ENCODE measurements around the gene RAF1. TPM values are rescaled to one million over a fixed set of nuclear protein-coding genes. Genes with fewer than 3 reads are reported as not detected.

RAF1 gene
- total and polyA plus RNA-seq, 2 donors (not counting 1 experiment from before 2014, with no cell fraction given), result 84.3 to 126 TPM

DNA sequence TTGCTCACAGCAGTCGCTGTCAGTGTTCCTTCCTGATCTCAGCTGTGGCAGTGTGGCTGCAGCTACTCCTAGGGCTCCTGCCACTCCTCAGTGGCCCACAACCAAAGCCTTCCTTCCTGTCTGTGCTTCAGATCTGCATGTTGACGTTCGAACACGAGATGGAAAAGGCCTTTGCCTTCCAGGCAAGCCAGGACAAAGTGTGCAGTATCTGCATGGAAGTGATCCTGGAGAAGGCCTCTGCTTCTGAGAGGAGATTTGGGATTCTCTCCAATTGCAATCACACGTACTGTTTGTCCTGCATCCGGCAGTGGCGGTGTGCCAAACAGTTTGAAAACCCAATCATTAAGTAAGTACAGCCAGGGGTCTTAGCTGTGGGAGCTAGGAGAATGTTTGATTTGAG, 89.3 kb downstream of the RAF1 start:
- H3K4me3 Mint-ChIP-seq, result no peak overlapping the region
- 85% methylated on average over 7 of the region's 7 CpGs for WGBS (ENCODE audit: insufficient coverage)

DNA sequence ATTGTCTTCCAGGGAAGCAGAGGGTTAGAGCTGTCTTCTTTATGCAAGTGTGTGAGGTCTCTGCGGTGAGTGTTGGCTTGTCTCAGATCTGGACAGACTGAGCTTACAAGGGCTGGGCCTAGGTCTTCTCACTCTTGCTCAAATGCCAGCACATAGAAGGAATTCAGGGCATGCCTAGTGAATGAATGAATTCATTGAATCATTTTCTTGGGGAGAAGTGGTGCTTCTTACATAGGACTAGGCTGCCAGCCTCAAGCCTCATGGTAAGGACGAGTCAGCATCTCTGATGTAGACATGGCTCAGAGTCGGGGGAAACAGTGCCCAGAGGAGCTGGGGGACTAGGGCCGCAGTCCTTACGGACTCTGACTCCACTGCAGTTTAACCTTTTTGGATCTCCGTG, 89.8 kb downstream of the RAF1 start:
- no peak overlapping the region for H3K4me3 Mint-ChIP-seq
- peaks cover 3% of the 10 kb centered on the region for H3K9me3 Mint-ChIP-seq (ENCODE audit: insufficient read depth)
- Histone ChIP-seq H3K79me2 (ENCODE audit: control insufficient read depth, insufficient read depth, low read length) (no peaks in the 10 kb centered on the region), H3K27ac (ENCODE audit: low read length in 2 of 2) (no peak overlapping the region), H3K27me3 (replicated peaks in 1 of 4; ENCODE audit: control extremely low read depth in 1 of 4, control insufficient read depth in 3 of 4, insufficient read depth in 4 of 4, low read length in 3 of 4) (no peaks in the 10 kb centered on the region), H3K9me3 (ENCODE audit: control extremely low read depth in 1 of 3, control insufficient read depth in 2 of 3, insufficient read depth in 1 of 3, low read length in 2 of 3) (peaks cover 0 to 3% (median 0%) of the 10 kb centered on the region in 3 donors), H3K4me3 (ENCODE audit: control extremely low read depth in 1 of 5, extremely low read depth in 1 of 5, insufficient read depth in 1 of 5, low read depth in 2 of 5, low read length in 4 of 5) (no peak overlapping the region), H2AFZ (ENCODE audit: insufficient read depth, low read depth, low read length, poor library complexity, severe bottlenecking) (no peak overlapping the region), H3K9ac (ENCODE audit: low read length) (no peak overlapping the region), H3K4me1 (ENCODE audit: control insufficient read depth in 2 of 2, insufficient read depth in 2 of 2, low read length in 2 of 2) (peaks cover 0 to under 1% of the 10 kb centered on the region in 2 donors), H4K20me1 (ENCODE audit: control insufficient read depth, insufficient read depth, low read length, poor library complexity, severe bottlenecking) (no peaks in the 10 kb centered on the region), H3K36me3 (replicated peaks in 1 of 2; ENCODE audit: control extremely low read depth in 1 of 2, control insufficient read depth in 1 of 2, extremely low read depth in 1 of 2, insufficient read depth in 2 of 2, low read length in 1 of 2) (peaks cover 30 to 84% of the 10 kb centered on the region in 2 experiments), H3K4me2 (replicated peaks; ENCODE audit: low read depth, low read length, poor library complexity, severe bottlenecking) (no peak overlapping the region)
- no peak for ATAC-seq (ENCODE audit: low read depth)
- no peak for DNase-seq
- H3K4me1 Mint-ChIP-seq, result no peaks in the 10 kb centered on the region
- ChIA-PET POLR2A (no interaction called here), CTCF (no interaction called here)
- no peaks in the 10 kb centered on the region for H3K27me3 Mint-ChIP-seq
- H3K27ac Mint-ChIP-seq, result no peak overlapping the region
- 99% methylated on average over 6 of the region's 6 CpGs for WGBS (ENCODE audit: insufficient coverage)
- TF ChIP-seq, protein P1, sequence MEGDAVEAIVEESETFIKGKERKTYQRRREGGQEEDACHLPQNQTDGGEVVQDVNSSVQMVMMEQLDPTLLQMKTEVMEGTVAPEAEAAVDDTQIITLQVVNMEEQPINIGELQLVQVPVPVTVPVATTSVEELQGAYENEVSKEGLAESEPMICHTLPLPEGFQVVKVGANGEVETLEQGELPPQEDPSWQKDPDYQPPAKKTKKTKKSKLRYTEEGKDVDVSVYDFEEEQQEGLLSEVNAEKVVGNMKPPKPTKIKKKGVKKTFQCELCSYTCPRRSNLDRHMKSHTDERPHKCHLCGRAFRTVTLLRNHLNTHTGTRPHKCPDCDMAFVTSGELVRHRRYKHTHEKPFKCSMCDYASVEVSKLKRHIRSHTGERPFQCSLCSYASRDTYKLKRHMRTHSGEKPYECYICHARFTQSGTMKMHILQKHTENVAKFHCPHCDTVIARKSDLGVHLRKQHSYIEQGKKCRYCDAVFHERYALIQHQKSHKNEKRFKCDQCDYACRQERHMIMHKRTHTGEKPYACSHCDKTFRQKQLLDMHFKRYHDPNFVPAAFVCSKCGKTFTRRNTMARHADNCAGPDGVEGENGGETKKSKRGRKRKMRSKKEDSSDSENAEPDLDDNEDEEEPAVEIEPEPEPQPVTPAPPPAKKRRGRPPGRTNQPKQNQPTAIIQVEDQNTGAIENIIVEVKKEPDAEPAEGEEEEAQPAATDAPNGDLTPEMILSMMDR (IDR thresholded peaks at IDR 0.05), result no peak
- no peak for TF ChIP-seq EZH2 (IDR thresholded peaks at IDR 0.05; ENCODE audit: borderline replicate concordance, insufficient read depth, low read depth, low read length, poor library complexity, severe bottlenecking)
- intact Hi-C loops (cut with micrococcal nuclease), result no loop called here

More for the DNA sequence above, 89.3 kb downstream of the RAF1 start:
- Histone ChIP-seq H4K20me1 (ENCODE audit: control insufficient read depth, insufficient read depth, low read length, poor library complexity, severe bottlenecking) (no peaks in the 10 kb centered on the region), H3K36me3 (replicated peaks in 1 of 2; ENCODE audit: control extremely low read depth in 1 of 2, control insufficient read depth in 1 of 2, extremely low read depth in 1 of 2, insufficient read depth in 2 of 2, low read length in 1 of 2) (peaks cover 30 to 84% of the 10 kb centered on the region in 2 experiments), H3K4me1 (ENCODE audit: control insufficient read depth in 2 of 2, insufficient read depth in 2 of 2, low read length in 2 of 2) (peaks cover 3 to 6% of the 10 kb centered on the region in 2 donors), H3K4me2 (replicated peaks; ENCODE audit: low read depth, low read length, poor library complexity, severe bottlenecking) (no peak overlapping the region), H3K9ac (ENCODE audit: low read length) (no peak overlapping the region), H3K4me3 (ENCODE audit: control extremely low read depth in 1 of 5, extremely low read depth in 1 of 5, insufficient read depth in 1 of 5, low read depth in 2 of 5, low read length in 4 of 5) (no peak overlapping the region), H3K27ac (ENCODE audit: low read length in 2 of 2) (no peak overlapping the region), H3K9me3 (ENCODE audit: control extremely low read depth in 1 of 3, control insufficient read depth in 2 of 3, insufficient read depth in 1 of 3, low read length in 2 of 3) (peaks cover 0 to 3% (median 0%) of the 10 kb centered on the region in 3 donors), H2AFZ (ENCODE audit: insufficient read depth, low read depth, low read length, poor library complexity, severe bottlenecking) (no peak overlapping the region), H3K79me2 (ENCODE audit: control insufficient read depth, insufficient read depth, low read length) (no peaks in the 10 kb centered on the region), H3K27me3 (replicated peaks in 1 of 4; ENCODE audit: control extremely low read depth in 1 of 4, control insufficient read depth in 3 of 4, insufficient read depth in 4 of 4, low read length in 3 of 4) (no peaks in the 10 kb centered on the region)
- POLR2A ChIA-PET, result no interaction called here
- H3K27me3 Mint-ChIP-seq, result no peaks in the 10 kb centered on the region
- DNase-seq (no peak), ATAC-seq (ENCODE audit: low read depth) (no peak)
- H3K4me1 Mint-ChIP-seq, result peaks cover 5% of the 10 kb centered on the region
- H3K9me3 Mint-ChIP-seq (ENCODE audit: insufficient read depth), result peaks cover 3% of the 10 kb centered on the region
- intact Hi-C loops (cut with micrococcal nuclease), result no loop called here
- CTCF ChIA-PET, result interaction anchor here (0.6 kb wide), 1 partner anchor 14 kb away, joined by 3 read pairs; no protein-coding TSS in a partner anchor
- no peak overlapping the region for H3K27ac Mint-ChIP-seq
- TF ChIP-seq, protein P1 (IDR thresholded peaks at IDR 0.05), result no peak
- no peak for TF ChIP-seq EZH2 (IDR thresholded peaks at IDR 0.05; ENCODE audit: borderline replicate concordance, insufficient read depth, low read depth, low read length, poor library complexity, severe bottlenecking)

Measured in B cell (primary cell).